Measurements from ENCODE around the gene ASPDH. TPM values are rescaled to one million over a fixed set of nuclear protein-coding genes. Genes with fewer than 3 reads are reported as not detected.

Gene ASPDH
- total and polyA plus RNA-seq, 2 donors (not counting 3 experiments of a cell fraction or from before 2014, with no cell fraction given) = not detected

- POLR2A ChIA-PET = no interaction called here
- CTCF ChIA-PET = interaction anchor here (0.6 to 11.4 kb wide), 39 partner anchors 9 to 556 kb away, joined by 3 to 136 read pairs (median 4); partner anchors contain the start of genes C19orf81, CLEC11A and JOSD2
- H3K4me1 ChIP-seq (ENCODE audit: control insufficient read depth, extremely low read depth, insufficient read depth, low read length) = no peaks in the 10 kb centered on the region
- no peaks in the 10 kb centered on the region for H4K20me1 ChIP-seq (replicated peaks; ENCODE audit: control insufficient read depth, extremely low read depth, insufficient read depth, low read length)
- no peak overlapping the region for H3K9ac ChIP-seq (replicated peaks; ENCODE audit: extremely low read depth, insufficient read depth, low read length)
- H3K36me3 ChIP-seq (ENCODE audit: control insufficient read depth in 2 of 2, extremely low read depth in 1 of 2, insufficient read depth in 2 of 2, low read length in 2 of 2) = no peaks in the 10 kb centered on the region
- no peak overlapping the region for H3K27ac ChIP-seq (ENCODE audit: insufficient read depth, low read depth, low read length)
- intact Hi-C loops (cut with micrococcal nuclease) = loop anchor here (1.0 to 2.0 kb wide), 6 partner anchors 19 to 385 kb away; no protein-coding TSS in a partner anchor
- no peak overlapping the region for H3K4me2 ChIP-seq (ENCODE audit: insufficient read depth, low read length)
- dilution Hi-C loops (cut with MboI; ENCODE audit: extremely low pct_ligation_motif_present, low sequenced_read_pairs) = no loop called here
- DNase-seq (ENCODE audit: low read depth, low spot score) (peak; percentile 83), FAIRE-seq (peak; percentile 84)
- BruUV-seq (replicated peaks) = no TSS peak
- peaks cover 0 to 2% of the 10 kb centered on the region in 2 experiments for H3K27me3 ChIP-seq (ENCODE audit: control insufficient read depth in 2 of 2, insufficient read depth in 2 of 2, low read length in 2 of 2)
- H3K79me2 ChIP-seq (ENCODE audit: control insufficient read depth, insufficient read depth, low read length) = no peaks in the 10 kb centered on the region
- TF ChIP-seq CTCF (IDR thresholded peaks at IDR 0.05; ENCODE audit: extremely low read depth in 1 of 2, insufficient read depth in 1 of 2, low read depth in 1 of 2, low read length in 2 of 2) = peak; percentile 93 to 97
- no peak for TF ChIP-seq MAX (IDR thresholded peaks at IDR 0.05; ENCODE audit: insufficient read depth, insufficient read length)
- H2AFZ ChIP-seq (ENCODE audit: low read depth, low read length) = no peak overlapping the region
- no peaks in the 10 kb centered on the region for H3K9me1 ChIP-seq (replicated peaks; ENCODE audit: control insufficient read depth, extremely low read depth, insufficient read depth, low read length)
- H3K9me3 ChIP-seq (replicated peaks; ENCODE audit: control insufficient read depth, insufficient read depth, low read length) = no peaks in the 10 kb centered on the region
- no peak overlapping the region for H3K4me3 ChIP-seq (replicated peaks in 1 of 3; ENCODE audit: insufficient read depth in 1 of 3, low read depth in 1 of 3, low read length in 3 of 3)
Observed at GRCh38 chr19:50537769-50538230, 24.1 kb upstream of the ASPDH start.

GRCh38 chr19:50537306-50537685, 23.6 kb upstream of the ASPDH start:
- no peak for TF ChIP-seq POLR2A (IDR thresholded peaks at IDR 0.05; ENCODE audit: low read depth, low read length)
- no peak for TF ChIP-seq CTCF (IDR thresholded peaks at IDR 0.05; ENCODE audit: extremely low read depth in 1 of 2, insufficient read depth in 1 of 2, low read depth in 1 of 2, low read length in 2 of 2)
- Histone ChIP-seq H2AFZ (ENCODE audit: low read depth, low read length) (no peak overlapping the region), H3K36me3 (ENCODE audit: control insufficient read depth in 2 of 2, extremely low read depth in 1 of 2, insufficient read depth in 2 of 2, low read length in 2 of 2) (no peaks in the 10 kb centered on the region), H3K9me1 (replicated peaks; ENCODE audit: control insufficient read depth, extremely low read depth, insufficient read depth, low read length) (no peaks in the 10 kb centered on the region), H4K20me1 (replicated peaks; ENCODE audit: control insufficient read depth, extremely low read depth, insufficient read depth, low read length) (no peaks in the 10 kb centered on the region), H3K4me3 (replicated peaks in 1 of 3; ENCODE audit: insufficient read depth in 1 of 3, low read depth in 1 of 3, low read length in 3 of 3) (no peak overlapping the region), H3K4me1 (ENCODE audit: control insufficient read depth, extremely low read depth, insufficient read depth, low read length) (no peaks in the 10 kb centered on the region), H3K27ac (ENCODE audit: insufficient read depth, low read depth, low read length) (no peak overlapping the region), H3K4me2 (ENCODE audit: insufficient read depth, low read length) (no peak overlapping the region), H3K9ac (replicated peaks; ENCODE audit: extremely low read depth, insufficient read depth, low read length) (no peak overlapping the region), H3K9me3 (replicated peaks; ENCODE audit: control insufficient read depth, insufficient read depth, low read length) (no peaks in the 10 kb centered on the region), H3K79me2 (ENCODE audit: control insufficient read depth, insufficient read depth, low read length) (no peaks in the 10 kb centered on the region), H3K27me3 (ENCODE audit: control insufficient read depth in 2 of 2, insufficient read depth in 2 of 2, low read length in 2 of 2) (peaks cover 0 to 2% of the 10 kb centered on the region in 2 experiments)
- POLR2A ChIA-PET = no interaction called here
- intact Hi-C loops (cut with micrococcal nuclease) (loop anchor here (1.0 to 2.0 kb wide), 6 partner anchors 19 to 385 kb away; no protein-coding TSS in a partner anchor), dilution Hi-C loops (cut with MboI; ENCODE audit: extremely low pct_ligation_motif_present, low sequenced_read_pairs) (no loop called here)
- no peak for FAIRE-seq
- no TSS peak for BruUV-seq (replicated peaks)
- DNase-seq (ENCODE audit: low read depth, low spot score) = no peak
- CTCF ChIA-PET = interaction anchor here (0.6 to 11.4 kb wide), 35 partner anchors 8 to 556 kb away, joined by 3 to 136 read pairs (median 4); partner anchors contain the start of genes C19orf81 and JOSD2

Measured in endothelial cell of umbilical vein (primary cell).